ENCODE measurements around the gene SDHAF2.
"Not testable (repeated sequence)": the region's sequence is repeated elsewhere in the genome, so short reads cannot be mapped to it uniquely, and the experiment has no call there.

The SDHAF2 gene

GRCh38 chr11:61447601-61448551, 18.0 kb downstream of the SDHAF2 start:
- DNase-seq, result no peak
- TF ChIP-seq POLR2A (IDR thresholded peaks at IDR 0.05; ENCODE audit: low read length), result no peak
- no peak for TF ChIP-seq GATA1 (IDR thresholded peaks at IDR 0.05; ENCODE audit: low read depth, low read length)

- no peak for DNase-seq
- TF ChIP-seq GATA1 (IDR thresholded peaks at IDR 0.05; ENCODE audit: low read depth, low read length), result no peak
- no peak for TF ChIP-seq POLR2A (IDR thresholded peaks at IDR 0.05; ENCODE audit: low read length)
Observed at GRCh38 chr11:61448552-61448927, 18.6 kb downstream of the SDHAF2 start.

- DNase-seq, result no peak
- no peak for TF ChIP-seq GATA1 (IDR thresholded peaks at IDR 0.05; ENCODE audit: low read depth, low read length)
- no peak for TF ChIP-seq POLR2A (IDR thresholded peaks at IDR 0.05; ENCODE audit: low read length)
Observed at GRCh38 chr11:61452825-61453224, 22.9 kb downstream of the SDHAF2 start.

GRCh38 chr11:61453695-61454094, 23.8 kb downstream of the SDHAF2 start:
- TF ChIP-seq POLR2A (IDR thresholded peaks at IDR 0.05; ENCODE audit: low read length) (no peak), GATA1 (IDR thresholded peaks at IDR 0.05; ENCODE audit: low read depth, low read length) (no peak)
- no peak for DNase-seq

GRCh38 chr11:61454520-61454919, 24.6 kb downstream of the SDHAF2 start:
- TF ChIP-seq POLR2A (IDR thresholded peaks at IDR 0.05; ENCODE audit: low read length) (no peak), GATA1 (IDR thresholded peaks at IDR 0.05; ENCODE audit: low read depth, low read length) (no peak)
- no peak for DNase-seq

GRCh38 chr11:61460474-61460881, 30.6 kb downstream of the SDHAF2 start:
- DNase-seq, result no peak
- TF ChIP-seq GATA1 (IDR thresholded peaks at IDR 0.05; ENCODE audit: low read depth, low read length), result no peak
- no peak for TF ChIP-seq POLR2A (IDR thresholded peaks at IDR 0.05; ENCODE audit: low read length)

- no peak for TF ChIP-seq POLR2A (IDR thresholded peaks at IDR 0.05; ENCODE audit: low read length)
Observed at GRCh38 chr11:61460986-61461385, 31.1 kb downstream of the SDHAF2 start.

GRCh38 chr11:61467602-61468001, 37.7 kb downstream of the SDHAF2 start:
- not testable (repeated sequence) for DNase-seq

More at GRCh38 chr11:61460986-61461385, 31.1 kb downstream of the SDHAF2 start:
- DNase-seq, result no peak

GRCh38 chr11:61468002-61468401, 38.1 kb downstream of the SDHAF2 start:
- no peak for DNase-seq

GRCh38 chr11:61472282-61472681, 42.4 kb downstream of the SDHAF2 start:
- peak in 1 of 2 experiments; percentile 20 for DNase-seq
- TF ChIP-seq GATA1 (IDR thresholded peaks at IDR 0.05; ENCODE audit: low read depth, low read length) (no peak), POLR2A (IDR thresholded peaks at IDR 0.05; ENCODE audit: low read length) (no peak)

More at GRCh38 chr11:61468002-61468401, 38.1 kb downstream of the SDHAF2 start:
- TF ChIP-seq GATA1 (IDR thresholded peaks at IDR 0.05; ENCODE audit: low read depth, low read length) (no peak), POLR2A (IDR thresholded peaks at IDR 0.05; ENCODE audit: low read length) (no peak)

- TF ChIP-seq GATA1 (IDR thresholded peaks at IDR 0.05; ENCODE audit: low read depth, low read length) (no peak), POLR2A (IDR thresholded peaks at IDR 0.05; ENCODE audit: low read length) (no peak)
- DNase-seq, result no peak
Observed at GRCh38 chr11:61472868-61473267, 42.9 kb downstream of the SDHAF2 start.

- DNase-seq, result peak; percentile 32 to 38
- TF ChIP-seq GATA1 (IDR thresholded peaks at IDR 0.05; ENCODE audit: low read depth, low read length), result no peak
- no peak for TF ChIP-seq POLR2A (IDR thresholded peaks at IDR 0.05; ENCODE audit: low read length)
Observed at GRCh38 chr11:61473370-61474012, 43.6 kb downstream of the SDHAF2 start.

GRCh38 chr11:61474013-61474643, 44.2 kb downstream of the SDHAF2 start:
- no peak for DNase-seq
- TF ChIP-seq GATA1 (IDR thresholded peaks at IDR 0.05; ENCODE audit: low read depth, low read length) (no peak), POLR2A (IDR thresholded peaks at IDR 0.05; ENCODE audit: low read length) (no peak)

GRCh38 chr11:61475433-61475832, 45.5 kb downstream of the SDHAF2 start:
- no peak for DNase-seq
- TF ChIP-seq POLR2A (IDR thresholded peaks at IDR 0.05; ENCODE audit: low read length) (no peak), GATA1 (IDR thresholded peaks at IDR 0.05; ENCODE audit: low read depth, low read length) (no peak)

All from erythroblast (primary cell).